H1 (cell line): ENCODE measurements around the gene FLOT1. TPM values are rescaled to one million over a fixed set of nuclear protein-coding genes. Genes with fewer than 3 reads are reported as not detected.

Experiments used
- CTCF ChIA-PET: fragments of 300-600 bp; sonication (Branson Sonifier 250); formaldehyde crosslinking; loops from one replicate; lab custom pipeline; 2021; ENCODE audit not compliant: partially characterized antibody; lab: Charles Lee
- POLR2A ChIA-PET: fragments of 300-600 bp; sonication (Branson Sonifier 250); formaldehyde crosslinking; loops from one replicate; lab custom pipeline; 2021; ENCODE audit warnings: inconsistent platforms; ENCODE audit not compliant: partially characterized antibody; lab: Charles Lee
- DNase-seq, 2 experiments: peaks; one replicate each; pipeline versions ENCODE4 v3.0.0 to v3.0.0-alpha.2; 2010 to 2022; ENCODE audit warnings: low spot score in 2 of 2, low read depth in 1 of 2, mixed read lengths in 1 of 2
- FAIRE-seq: peaks from 2 replicates; lab custom pipeline; 2011; peaks lifted over from hg19 to GRCh38; lab: Jason Lieb, UNC
- H2AFZ ChIP-seq: 2 replicates; pipeline ENCODE4 v1.8.1; 2012; ENCODE audit warnings: low read length, inconsistent platforms
- H2AK5ac ChIP-seq: 2 replicates; pipeline ENCODE4 v1.6.1; 2013; ENCODE audit warnings: low read depth, low read length
- H2BK120ac ChIP-seq: replicated peaks from 2 replicates; pipeline ENCODE3; 2013; ENCODE audit warnings: low read depth, low read length, inconsistent platforms
- H2BK12ac ChIP-seq: 2 replicates; pipeline ENCODE4 v1.6.1; 2013; ENCODE audit warnings: low read depth, low read length
- H2BK15ac ChIP-seq: 2 replicates; pipeline ENCODE4 v1.6.1; 2013; ENCODE audit warnings: low read length
- H2BK20ac ChIP-seq: 2 replicates; pipeline ENCODE4 v1.6.1; 2013; ENCODE audit warnings: low read length
- H2BK5ac ChIP-seq: 2 replicates; pipeline ENCODE4 v1.6.1; 2013; ENCODE audit warnings: low read depth, low read length
- H3K14ac ChIP-seq: 2 replicates; pipeline ENCODE4 v1.6.1; 2013; ENCODE audit warnings: inconsistent platforms; ENCODE audit not compliant: insufficient read length
- H3K18ac ChIP-seq: 2 replicates; pipeline ENCODE4 v1.6.1; 2013; ENCODE audit warnings: low read length; ENCODE audit errors: extremely low read depth
- H3K23ac ChIP-seq: 2 replicates; pipeline ENCODE4 v1.6.1; 2013; ENCODE audit warnings: inconsistent platforms; ENCODE audit not compliant: insufficient read length
- H3K23me2 ChIP-seq: 2 replicates; pipeline ENCODE4 v1.6.1; 2013; ENCODE audit warnings: low read depth, low read length
- H3K27ac ChIP-seq: 2 replicates; pipeline ENCODE4 v1.6.1; 2011; ENCODE audit warnings: low read depth, low read length, inconsistent platforms
- H3K27me3 ChIP-seq, 4 experiments: replicated peaks in 1 of 4; 1 replicate in 1 of 4; 2 replicates in 3 of 4; pipeline versions ENCODE4 v1.6.1 to v1.8.1; 2011 to 2013; ENCODE audit warnings: low read length in 3 of 4, mild to moderate bottlenecking in 3 of 4, inconsistent platforms in 2 of 4, mixed read lengths in 2 of 4, moderate library complexity in 1 of 4; ENCODE audit not compliant: control insufficient read depth in 3 of 4, insufficient read depth in 3 of 4; ENCODE audit errors: extremely low read depth in 1 of 4
- H3K36me3 ChIP-seq, 4 experiments: 2 replicates each; pipeline versions ENCODE4 v1.6.1 to v1.8.1; 2011 to 2013; ENCODE audit warnings: mild to moderate bottlenecking in 4 of 4, low read length in 3 of 4, moderate library complexity in 2 of 4, control low read depth in 1 of 4, inconsistent platforms in 1 of 4; ENCODE audit not compliant: insufficient read depth in 4 of 4, control insufficient read depth in 2 of 4
- H3K4ac ChIP-seq: replicated peaks from 2 replicates; pipeline ENCODE3; 2013; ENCODE audit warnings: low read length, low read depth, mixed read lengths, inconsistent platforms; ENCODE audit not compliant: insufficient read length
- H3K4me1 ChIP-seq, 4 experiments: replicated peaks in 1 of 4; 1 replicate in 1 of 4; 2 replicates in 3 of 4; pipeline versions ENCODE4 v1.6.1 to v1.8.1; 2011 to 2013; ENCODE audit warnings: low read length in 3 of 4, inconsistent platforms in 2 of 4, mixed read lengths in 1 of 4; ENCODE audit not compliant: insufficient read depth in 4 of 4, control insufficient read depth in 3 of 4
- H3K4me2 ChIP-seq, 2 experiments: 2 replicates each; pipeline versions ENCODE4 v1.6.1 to v1.8.1; 2011 to 2013; ENCODE audit warnings: low read depth in 2 of 2, low read length in 2 of 2, control low read depth in 1 of 2, inconsistent platforms in 1 of 2, mild to moderate bottlenecking in 1 of 2; ENCODE audit not compliant: insufficient read depth in 1 of 2
- H3K4me3 ChIP-seq, 4 experiments: fragments of 200-600, 300-600 bp in 1 of 4; sonication (generic), shearing (Covaris generic), sonication (Bioruptor Twin) in 1 of 4; 2 replicates each; pipeline versions ENCODE4 v1.5.1 to v1.8.1; 2011 to 2016; ENCODE audit warnings: low read length in 4 of 4, low read depth in 3 of 4, control low read depth in 2 of 4, inconsistent platforms in 2 of 4, mild to moderate bottlenecking in 2 of 4, mixed read lengths in 1 of 4, moderate library complexity in 1 of 4; ENCODE audit not compliant: insufficient read depth in 2 of 4; ENCODE audit errors: extremely low read depth in 1 of 4
- H3K56ac ChIP-seq: replicated peaks from 2 replicates; pipeline ENCODE3; 2013; ENCODE audit warnings: low read depth, mild to moderate bottlenecking, mixed read lengths, low read length, inconsistent platforms; ENCODE audit not compliant: insufficient read length
- H3K79me1 ChIP-seq: 2 replicates; pipeline ENCODE4 v1.6.1; 2013; ENCODE audit warnings: low read depth, low read length, control low read depth
- H3K79me2 ChIP-seq, 2 experiments: 2 replicates each; pipeline versions ENCODE4 v1.6.1 to v1.8.1; 2012 to 2013; ENCODE audit warnings: low read length in 2 of 2, mild to moderate bottlenecking in 2 of 2, inconsistent platforms in 1 of 2; ENCODE audit not compliant: insufficient read depth in 2 of 2, control insufficient read depth in 1 of 2
- H3K9ac ChIP-seq, 4 experiments: replicated peaks in 1 of 4; 1 replicate in 1 of 4; 2 replicates in 3 of 4; pipeline versions ENCODE4 v1.6.1 to v1.8.1; 2011 to 2013; ENCODE audit warnings: low read depth in 3 of 4, low read length in 3 of 4, control low read depth in 2 of 4, mild to moderate bottlenecking in 2 of 4, moderate library complexity in 2 of 4, inconsistent platforms in 1 of 4; ENCODE audit errors: extremely low read depth in 1 of 4
- H3K9me3 ChIP-seq, 2 experiments: 2 replicates each; pipeline versions ENCODE4 v1.6.1 to v1.8.1; 2012 to 2013; ENCODE audit warnings: mild to moderate bottlenecking in 2 of 2, moderate library complexity in 2 of 2, control low read depth in 1 of 2, inconsistent platforms in 1 of 2, low read depth in 1 of 2, low read length in 1 of 2, mixed read lengths in 1 of 2; ENCODE audit not compliant: insufficient read depth in 2 of 2
- H4K20me1 ChIP-seq, 2 experiments: replicated peaks in 1 of 2; 2 replicates each; pipeline versions ENCODE3 to v1.8.1; 2011 to 2013; ENCODE audit warnings: inconsistent platforms in 2 of 2, low read length in 2 of 2, mild to moderate bottlenecking in 1 of 2; ENCODE audit not compliant: insufficient read depth in 2 of 2, control insufficient read depth in 1 of 2
- H4K5ac ChIP-seq: 2 replicates; pipeline ENCODE4 v1.6.1; 2013; ENCODE audit warnings: low read length, low read depth, mixed read lengths, inconsistent platforms; ENCODE audit not compliant: insufficient read length
- H4K8ac ChIP-seq: 2 replicates; pipeline ENCODE4 v1.8.0; 2013; ENCODE audit warnings: mild to moderate bottlenecking, moderate library complexity, low read length, inconsistent platforms; ENCODE audit not compliant: insufficient read depth; ENCODE audit errors: extremely low read depth
- H4K91ac ChIP-seq: replicated peaks from 2 replicates; pipeline ENCODE3; 2013; ENCODE audit warnings: low read length, mixed read lengths, inconsistent platforms; ENCODE audit not compliant: insufficient read length
- CHD2 ChIP-seq: IDR thresholded peaks from 2 replicates; pipeline ENCODE4 v1.6.1; 2012; ENCODE audit warnings: low read length, improper control_type of control experiment
- HDAC2 ChIP-seq, 2 experiments: fragments of 300-600 bp in 1 of 2; sonication (generic) in 1 of 2; IDR thresholded peaks; 2 replicates each; pipeline ENCODE4 v1.6.1; 2011 to 2012; ENCODE audit warnings: low read depth in 2 of 2, low read length in 2 of 2, mild to moderate bottlenecking in 2 of 2, moderate library complexity in 2 of 2, borderline replicate concordance in 1 of 2, inconsistent platforms in 1 of 2
- POLR2A ChIP-seq, 2 experiments: IDR thresholded peaks; 1 replicate in 1 of 2; 2 replicates in 1 of 2; pipeline ENCODE4 v1.6.1; 2011; ENCODE audit warnings: low read depth in 2 of 2, low read length in 2 of 2, mild to moderate bottlenecking in 2 of 2; ENCODE audit errors: control extremely low read depth in 1 of 2
- SAP30 ChIP-seq: fragments of 300-600 bp; sonication (generic); IDR thresholded peaks from 2 replicates; pipeline ENCODE4 v1.7.1; 2012; ENCODE audit warnings: low read length, moderate library complexity, mild to moderate bottlenecking, inconsistent platforms; ENCODE audit not compliant: insufficient read depth, insufficient replicate concordance
- SIN3A ChIP-seq, 2 experiments: IDR thresholded peaks in 1 of 2; conservative IDR thresholded peaks in 1 of 2; 2 replicates each; pipeline ENCODE4 v1.6.1; 2011 to 2012; ENCODE audit warnings: low read length in 2 of 2, improper control_type of control experiment in 1 of 2, low read depth in 1 of 2, mild to moderate bottlenecking in 1 of 2
- SP4 ChIP-seq: IDR thresholded peaks from 2 replicates; pipeline ENCODE4 v1.6.1; 2012; ENCODE audit warnings: low read length, inconsistent platforms
- WGBS, 2 experiments: shearing (Covaris generic) in 1 of 2; methylation state at CpG; one replicate each; pipeline versions ENCODE4 v1.1.6 to v1.1.7; 2013 to 2015; ENCODE audit warnings: low lambda C conversion rate in 2 of 2, mixed read lengths in 2 of 2, inconsistent platforms in 1 of 2, low coverage in 1 of 2, missing lambda C conversion rate in 1 of 2; ENCODE audit not compliant: insufficient replicate concordance in 2 of 2, insufficient coverage in 1 of 2, insufficient read length in 1 of 2; ENCODE audit errors: extremely low coverage in 1 of 2, missing lambda C conversion rate in 1 of 2; 5-methylcytosine and 5-hydroxymethylcytosine counted together
- polyA plus RNA-seq, 7 experiments: library from polyadenylated mRNA; depleted of rRNA in 3 of 7; stranded (reverse) in 5 of 7; unstranded in 2 of 7; fragments of >200 nt in 5 of 7; fragments of 200-250 nt in 2 of 7; gene quantifications; 1 replicate in 5 of 7; 2 replicates in 1 of 7; 4 replicates in 1 of 7; pipeline versions ENCODE4 v1.2.1 to v1.2.3, GENCODE V29; 2011 to 2013; ENCODE audit warnings: missing spikeins in 2 of 7, mixed read lengths in 2 of 7
- total RNA-seq: library from RNA; stranded (reverse); fragmentation: NEBNext Ultra II Directional; extraction: Animal tissue kit (Norgen Biotek cat#: 25700); gene quantifications from 2 replicates; pipeline ENCODE4 v1.2.1, GENCODE V29; 2021

Gene FLOT1
- total and polyA plus RNA-seq, 2 of the 8 experiments (the other 6 are each of a cell fraction or from before 2014, with no cell fraction given), result 87.5 to 88.1 TPM

GRCh38 chr6:30775104-30775503 is 32.6 kb upstream of the FLOT1 start:
- no peak overlapping the region for H3K14ac ChIP-seq
- no peaks in the 10 kb centered on the region for H3K79me2 ChIP-seq
- no peak overlapping the region for H3K18ac ChIP-seq
- H4K91ac ChIP-seq, result no peak overlapping the region
- no peak overlapping the region for H2BK120ac ChIP-seq
- peaks cover 0 to 3% (median under 1%) of the 10 kb centered on the region in 4 experiments; a peak in 1 of 7 replicates for H3K4me1 ChIP-seq
- H4K5ac ChIP-seq, result no peak overlapping the region
- H2AK5ac ChIP-seq, result no peak overlapping the region
- TF ChIP-seq SAP30 (no peak), SP4 (no peak), CHD2 (no peak), SIN3A (conservative IDR thresholded peaks at IDR 0.05 in 1 of 2, IDR thresholded peaks at IDR 0.05 in 1 of 2; ENCODE audit: low read depth in 1 of 2, low read length in 2 of 2) (no peak), HDAC2 (IDR thresholded peaks at IDR 0.05; ENCODE audit: borderline replicate concordance in 1 of 2, low read depth in 2 of 2, low read length in 2 of 2) (no peak), POLR2A (IDR thresholded peaks at IDR 0.05; ENCODE audit: control extremely low read depth in 1 of 2, low read depth in 2 of 2, low read length in 2 of 2) (no peak)
- no peak overlapping the region; the same call in 1 of the 2 replicates for H2BK20ac ChIP-seq
- 94% methylated on average over 2 of the region's 2 CpGs; no CpG with 5 or more reads in 1 of the 2 experiments for WGBS, 2 experiments
- no peak overlapping the region for H2AFZ ChIP-seq
- H3K4me3 ChIP-seq, result no peak overlapping the region
- no peaks in the 10 kb centered on the region for H4K20me1 ChIP-seq
- H3K36me3 ChIP-seq, result no peaks in the 10 kb centered on the region
- H3K23ac ChIP-seq, result no peak overlapping the region
- H3K27ac ChIP-seq, result no peak overlapping the region
- no peak overlapping the region for H3K4ac ChIP-seq
- no peaks in the 10 kb centered on the region for H3K79me1 ChIP-seq
- H3K9me3 ChIP-seq, result no peaks in the 10 kb centered on the region
- no peak overlapping the region for H2BK5ac ChIP-seq
- no peak overlapping the region for H4K8ac ChIP-seq
- H3K23me2 ChIP-seq, result no peaks in the 10 kb centered on the region
- POLR2A ChIA-PET, result interaction anchor here (0.9 kb wide), 1 partner anchor 53 kb away, joined by 3 read pairs; no protein-coding TSS in a partner anchor
- no peak overlapping the region; a peak in 1 of 7 replicates for H3K9ac ChIP-seq
- no peak overlapping the region for H2BK15ac ChIP-seq
- no peak for DNase-seq
- H2BK12ac ChIP-seq, result no peak overlapping the region
- CTCF ChIA-PET, result interaction anchor here (0.6 to 0.8 kb wide), 2 partner anchors 12 to 13 kb away, joined by 3 to 5 read pairs; no protein-coding TSS in a partner anchor
- FAIRE-seq, result no peak
- H3K56ac ChIP-seq, result no peak overlapping the region
- no peak overlapping the region for H3K4me2 ChIP-seq
- 0 out of 7 replicates have a peak, but pooled peaks cover 0 to under 1% (median 0%) of the 10 kb centered on the region in 4 experiments for H3K27me3 ChIP-seq
